ENCODE data around the gene C17orf114.

DNA sequence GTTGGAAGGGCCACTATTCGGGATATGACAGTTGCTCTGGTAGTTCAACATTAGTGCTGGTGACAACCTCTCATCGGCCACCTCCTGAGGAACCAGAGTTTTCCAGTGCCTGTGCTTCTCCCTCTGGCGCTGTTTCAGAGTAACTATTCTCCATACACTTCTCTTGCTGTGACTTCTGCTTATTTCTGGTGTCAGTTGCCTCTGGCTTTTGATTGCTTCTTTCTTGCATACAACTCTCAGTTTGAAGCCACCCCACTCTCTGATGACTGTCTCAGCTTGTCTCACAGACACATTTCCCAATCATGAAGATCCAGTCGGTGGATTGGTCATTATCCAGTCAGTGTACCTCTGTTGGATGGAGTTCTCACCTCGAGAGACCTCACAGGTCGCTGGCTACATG, 33.8 kb downstream of the C17orf114 start:
- TF ChIP-seq CTCF (IDR thresholded peaks at IDR 0.05) (no peak), POLR2AphosphoS5 (IDR thresholded peaks at IDR 0.05; ENCODE audit: low read depth, low read length) (no peak), REST (IDR thresholded peaks at IDR 0.05; ENCODE audit: insufficient read depth in 1 of 2, low read depth in 2 of 2, low read length in 1 of 2) (no peak)

All from Panc1 (cell line).